Measurements from ENCODE around the gene IP6K2.
"Not testable (repeated sequence)": the region's sequence is repeated elsewhere in the genome, so short reads cannot be mapped to it uniquely, and the experiment has no call there.

Gene IP6K2, protein sequence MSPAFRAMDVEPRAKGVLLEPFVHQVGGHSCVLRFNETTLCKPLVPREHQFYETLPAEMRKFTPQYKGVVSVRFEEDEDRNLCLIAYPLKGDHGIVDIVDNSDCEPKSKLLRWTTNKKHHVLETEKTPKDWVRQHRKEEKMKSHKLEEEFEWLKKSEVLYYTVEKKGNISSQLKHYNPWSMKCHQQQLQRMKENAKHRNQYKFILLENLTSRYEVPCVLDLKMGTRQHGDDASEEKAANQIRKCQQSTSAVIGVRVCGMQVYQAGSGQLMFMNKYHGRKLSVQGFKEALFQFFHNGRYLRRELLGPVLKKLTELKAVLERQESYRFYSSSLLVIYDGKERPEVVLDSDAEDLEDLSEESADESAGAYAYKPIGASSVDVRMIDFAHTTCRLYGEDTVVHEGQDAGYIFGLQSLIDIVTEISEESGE

DNA sequence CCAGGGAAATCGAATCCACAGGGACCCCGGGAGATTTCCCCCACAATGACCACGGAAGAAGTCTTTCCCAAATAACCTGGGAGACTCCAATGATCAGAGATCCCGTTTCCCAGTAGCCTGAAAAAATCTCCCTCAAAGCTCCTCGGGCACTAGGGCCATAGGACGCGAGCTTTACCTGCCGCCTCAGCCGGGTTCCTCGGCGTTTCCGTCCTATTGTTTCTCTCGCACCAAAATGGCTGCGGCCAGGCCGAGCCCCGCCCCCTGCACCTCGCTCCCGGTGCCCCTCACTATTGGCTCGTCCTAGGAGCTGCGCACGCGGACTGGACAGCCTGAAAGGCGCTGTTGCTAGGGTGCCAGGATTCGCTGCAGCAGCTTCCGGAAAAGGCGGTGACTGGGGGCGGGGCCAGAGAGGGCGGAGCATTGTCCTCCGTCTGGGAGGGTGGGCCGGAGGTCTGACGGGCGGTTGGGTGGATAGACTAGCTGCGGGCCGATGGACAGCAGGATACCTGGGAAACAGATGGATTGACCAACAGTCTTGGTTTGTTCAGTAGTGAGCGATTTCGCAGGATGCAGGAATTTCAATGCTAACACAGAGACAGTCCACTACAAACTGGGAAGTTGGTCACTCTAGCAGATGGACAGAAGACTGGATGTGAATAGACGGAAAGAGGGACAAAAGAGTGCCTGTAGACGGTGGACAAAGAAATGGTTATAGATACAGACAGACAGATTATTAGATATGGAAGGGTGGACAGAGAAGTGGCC, at the start of gene IP6K2:
TSS of gene IP6K2 (minus strand) at position 240 of the 765 bp plus-strand sequence. CDS start 21,930 bp downstream, outside the sequence.
- peak; percentile 98 for DNase-seq (ENCODE audit: low read depth)
- H3K4me3 ChIP-seq (replicated peaks; ENCODE audit: low read depth, low read length) = peak within 1 kb of the TSS; percentile 100
- TF ChIP-seq, protein P1, sequence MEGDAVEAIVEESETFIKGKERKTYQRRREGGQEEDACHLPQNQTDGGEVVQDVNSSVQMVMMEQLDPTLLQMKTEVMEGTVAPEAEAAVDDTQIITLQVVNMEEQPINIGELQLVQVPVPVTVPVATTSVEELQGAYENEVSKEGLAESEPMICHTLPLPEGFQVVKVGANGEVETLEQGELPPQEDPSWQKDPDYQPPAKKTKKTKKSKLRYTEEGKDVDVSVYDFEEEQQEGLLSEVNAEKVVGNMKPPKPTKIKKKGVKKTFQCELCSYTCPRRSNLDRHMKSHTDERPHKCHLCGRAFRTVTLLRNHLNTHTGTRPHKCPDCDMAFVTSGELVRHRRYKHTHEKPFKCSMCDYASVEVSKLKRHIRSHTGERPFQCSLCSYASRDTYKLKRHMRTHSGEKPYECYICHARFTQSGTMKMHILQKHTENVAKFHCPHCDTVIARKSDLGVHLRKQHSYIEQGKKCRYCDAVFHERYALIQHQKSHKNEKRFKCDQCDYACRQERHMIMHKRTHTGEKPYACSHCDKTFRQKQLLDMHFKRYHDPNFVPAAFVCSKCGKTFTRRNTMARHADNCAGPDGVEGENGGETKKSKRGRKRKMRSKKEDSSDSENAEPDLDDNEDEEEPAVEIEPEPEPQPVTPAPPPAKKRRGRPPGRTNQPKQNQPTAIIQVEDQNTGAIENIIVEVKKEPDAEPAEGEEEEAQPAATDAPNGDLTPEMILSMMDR (IDR thresholded peaks at IDR 0.05; ENCODE audit: low read length, missing control alignments) = no peak

DNA sequence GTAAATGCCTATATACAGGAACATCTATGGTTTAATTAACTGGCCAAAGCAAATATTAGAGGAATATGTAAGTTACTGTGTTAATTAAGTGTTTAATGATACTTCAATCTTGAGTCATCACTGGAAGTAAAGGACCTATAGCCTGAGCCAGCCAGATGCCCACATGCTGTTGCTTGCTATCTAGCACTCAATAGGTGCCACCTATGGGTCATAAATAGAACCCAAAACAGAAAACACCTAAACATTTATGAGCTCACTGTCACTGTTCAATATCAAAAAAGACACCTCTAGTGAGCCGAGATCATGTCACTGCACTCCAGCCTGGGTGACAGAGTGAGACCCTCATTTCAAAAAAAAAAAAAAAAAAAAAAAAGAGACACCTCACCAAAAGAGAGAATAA, 48.4 kb upstream of the IP6K2 start:
- H3K4me3 ChIP-seq (replicated peaks; ENCODE audit: low read depth, low read length) = no peak overlapping the region
- DNase-seq (ENCODE audit: low read depth) = peak; percentile 15
- TF ChIP-seq, protein P1 (IDR thresholded peaks at IDR 0.05; ENCODE audit: low read length, missing control alignments) = peak; percentile 25

DNA sequence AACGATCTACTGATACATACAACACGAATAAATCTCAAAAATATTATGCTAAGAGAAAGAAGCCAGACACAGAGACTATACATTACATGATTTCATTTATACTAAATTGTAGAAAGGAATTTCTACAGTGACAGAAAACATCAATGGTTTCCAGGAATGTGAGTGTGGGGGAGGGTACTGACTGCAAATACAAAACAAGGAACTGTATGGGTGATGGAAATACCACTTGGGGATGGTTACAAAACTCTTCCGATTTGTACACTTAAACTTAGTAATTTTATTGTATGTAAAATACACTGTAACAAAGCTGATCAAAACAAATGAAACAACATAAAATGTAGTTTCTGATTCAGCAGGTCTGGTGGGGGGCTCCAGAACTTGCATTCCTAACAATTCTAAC, 45.8 kb upstream of the IP6K2 start:
- TF ChIP-seq, protein P1 (IDR thresholded peaks at IDR 0.05; ENCODE audit: low read length, missing control alignments) = no peak
- H3K4me3 ChIP-seq (replicated peaks; ENCODE audit: low read depth, low read length) = no peak overlapping the region
- DNase-seq (ENCODE audit: low read depth) = no peak

DNA sequence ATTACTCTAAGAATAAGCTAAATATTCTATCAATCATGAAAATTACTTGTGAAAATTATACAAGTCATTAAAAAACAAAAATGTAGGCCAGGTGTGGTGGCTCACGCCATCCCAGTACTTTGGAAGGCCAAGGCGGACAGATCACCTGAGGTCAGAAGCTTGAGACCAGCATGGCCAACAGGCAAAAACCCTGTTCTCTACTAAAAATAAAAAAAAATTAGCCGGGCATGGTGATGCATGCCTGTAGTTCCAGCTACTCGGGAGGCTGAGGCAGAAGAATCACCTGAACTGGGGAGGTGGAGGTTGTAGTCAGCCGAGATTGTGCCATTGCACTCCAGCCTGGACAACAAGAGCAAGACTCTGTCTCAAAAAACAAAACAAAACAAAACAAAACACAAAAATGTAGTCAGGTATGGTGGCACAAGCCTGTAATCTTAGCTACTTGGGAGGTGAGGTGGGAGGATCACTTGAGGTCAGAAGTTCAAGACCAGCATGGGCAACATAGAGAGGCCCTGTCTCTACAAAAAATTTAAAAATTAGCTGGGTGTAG, 43.0 kb upstream of the IP6K2 start:
- DNase-seq (ENCODE audit: low read depth) = not testable (repeated sequence)

DNA sequence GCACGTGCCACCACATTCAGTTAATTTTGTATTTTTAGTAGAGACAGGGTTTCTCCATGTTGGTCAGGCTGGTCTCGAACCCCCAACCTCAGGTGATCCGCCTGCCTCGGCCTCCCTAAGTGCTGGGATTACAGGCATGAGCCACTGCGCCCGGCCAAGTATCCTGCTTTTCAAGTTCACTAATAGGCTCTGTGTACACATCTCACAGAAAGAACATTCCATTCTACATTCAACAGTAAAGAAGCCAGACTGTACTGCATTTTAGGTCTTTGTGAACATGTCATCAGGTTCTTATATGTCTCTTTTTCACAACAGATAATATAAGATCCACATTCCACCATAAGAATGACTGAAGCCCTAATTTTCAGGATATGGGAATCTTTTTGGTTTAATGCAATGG, 42.5 kb upstream of the IP6K2 start:
- not testable (repeated sequence) for H3K4me3 ChIP-seq (replicated peaks; ENCODE audit: low read depth, low read length); DNase-seq (ENCODE audit: low read depth)

More for the DNA sequence above, 43.0 kb upstream of the IP6K2 start:
- not testable (repeated sequence) for H3K4me3 ChIP-seq (replicated peaks; ENCODE audit: low read depth, low read length)

DNA sequence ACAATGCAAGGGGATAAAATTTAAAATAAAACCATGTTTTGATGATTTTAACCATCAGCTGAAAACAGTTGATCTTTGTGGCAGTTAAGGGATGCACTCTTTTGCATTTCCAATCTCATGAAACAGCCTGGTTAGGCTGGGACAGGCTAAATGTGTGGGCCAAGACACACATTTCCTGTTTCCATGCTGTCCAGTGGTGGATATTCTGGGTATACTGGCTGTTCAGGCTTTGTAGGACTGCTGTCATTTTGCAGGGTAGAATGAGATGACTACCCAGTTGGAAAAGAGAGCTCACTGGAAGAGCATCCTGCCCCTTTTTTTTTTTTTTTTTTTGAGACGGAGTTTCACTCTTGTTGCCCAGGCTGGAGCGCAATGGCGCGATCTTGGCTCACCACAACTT, 42.0 kb upstream of the IP6K2 start:
- no peak for DNase-seq (ENCODE audit: low read depth)
- TF ChIP-seq, protein P1 (IDR thresholded peaks at IDR 0.05; ENCODE audit: low read length, missing control alignments) = no peak
- H3K4me3 ChIP-seq (replicated peaks; ENCODE audit: low read depth, low read length) = no peak overlapping the region

DNA sequence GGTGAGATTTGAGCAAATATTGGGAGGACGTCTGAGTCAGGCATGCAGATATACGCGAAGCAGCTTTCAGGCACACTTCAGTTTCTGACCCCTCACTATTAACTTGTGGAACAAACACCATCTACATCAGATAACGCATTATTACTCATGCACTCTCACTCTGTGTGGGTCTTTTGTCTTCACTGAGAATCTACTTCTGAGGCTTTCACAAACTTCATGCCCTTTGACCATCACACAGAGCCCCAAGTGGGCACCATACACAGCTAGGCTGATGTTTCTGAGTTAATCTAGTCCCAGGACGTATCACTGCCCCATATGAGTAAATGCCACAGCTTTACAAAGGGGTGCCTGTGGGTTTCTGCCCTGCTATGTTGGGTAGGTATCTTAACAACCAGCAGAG, 39.6 kb upstream of the IP6K2 start:
- H3K4me3 ChIP-seq (replicated peaks; ENCODE audit: low read depth, low read length) = no peak overlapping the region
- DNase-seq (ENCODE audit: low read depth) = no peak
- TF ChIP-seq, protein P1 (IDR thresholded peaks at IDR 0.05; ENCODE audit: low read length, missing control alignments) = no peak

All from fibroblast of pulmonary artery (primary cell).